ENCODE data around the gene ASIC5.
"Not testable (repeated sequence)": the region's sequence is repeated elsewhere in the genome, so short reads cannot be mapped to it uniquely, and the experiment has no call there.

GRCh38 chr4:155797581-155797980 lies 68.5 kb downstream of the ASIC5 start:
- TF ChIP-seq TCF12 (IDR thresholded peaks at IDR 0.05); CTCF (IDR thresholded peaks at IDR 0.05); TAF1 (IDR thresholded peaks at IDR 0.05; ENCODE audit: borderline replicate concordance, low read depth, low read length); PBX3 (IDR thresholded peaks at IDR 0.05); RAD21 (IDR thresholded peaks at IDR 0.05; ENCODE audit: low read length); POLR2AphosphoS5 (IDR thresholded peaks at IDR 0.05; ENCODE audit: low read depth, low read length); MAX (IDR thresholded peaks at IDR 0.05; ENCODE audit: low read depth); IRF3 (IDR thresholded peaks at IDR 0.05; ENCODE audit: low read depth, low read length); RFX5 (IDR thresholded peaks at IDR 0.05; ENCODE audit: low read length); GATA2 (CRISPR knock-in tag; IDR thresholded peaks at IDR 0.05); GABPA (IDR thresholded peaks at IDR 0.05; ENCODE audit: low read depth); FOXM1 (IDR thresholded peaks at IDR 0.05; ENCODE audit: low read depth); NFIC (IDR thresholded peaks at IDR 0.05; ENCODE audit: borderline replicate concordance); JUND (IDR thresholded peaks at IDR 0.05): not testable (repeated sequence)
